ENCODE data around the gene FURIN.
A peak's percentile ranks its signal among the peaks of the same experiment; 100 is the strongest.
"Not testable (repeated sequence)": the region's sequence is repeated elsewhere in the genome, so short reads cannot be mapped to it uniquely, and the experiment has no call there.

Gene FURIN

GRCh38 chr15:90868261-90868689 is at the start of gene FURIN:
Gene FURIN, plus strand, starts transcription at chr15:90868588. Its CDS starts 7,153 bp downstream, at chr15:90875741.
- no peak for DNase-seq (ENCODE audit: low read depth in 2 of 2)

- DNase-seq (ENCODE audit: low read depth in 2 of 2), result no peak
Observed at GRCh38 chr15:90819390-90819789, 49.0 kb upstream of the FURIN start.

GRCh38 chr15:90819850-90820249 is 48.5 kb upstream of the FURIN start:
- no peak for DNase-seq (ENCODE audit: low read depth in 2 of 2)

GRCh38 chr15:90820481-90820880 is 47.9 kb upstream of the FURIN start:
- no peak for DNase-seq (ENCODE audit: low read depth in 2 of 2)

- DNase-seq (ENCODE audit: low read depth in 2 of 2), result no peak
Observed at GRCh38 chr15:90822204-90822955, 46.0 kb upstream of the FURIN start.

GRCh38 chr15:90823455-90823974 is 44.9 kb upstream of the FURIN start:
- DNase-seq (ENCODE audit: low read depth in 2 of 2), result no peak

GRCh38 chr15:90825115-90825899 is 43.1 kb upstream of the FURIN start:
- DNase-seq (ENCODE audit: low read depth in 2 of 2), result not testable (repeated sequence)

GRCh38 chr15:90826206-90826885 is 42.0 kb upstream of the FURIN start:
- not testable (repeated sequence) for DNase-seq (ENCODE audit: low read depth in 2 of 2)

- no peak for DNase-seq (ENCODE audit: low read depth in 2 of 2)
Observed at GRCh38 chr15:90826886-90827435, 41.4 kb upstream of the FURIN start.

- no peak for DNase-seq (ENCODE audit: low read depth in 2 of 2)
Observed at GRCh38 chr15:90828111-90828510, 40.3 kb upstream of the FURIN start.

- DNase-seq (ENCODE audit: low read depth in 2 of 2), result no peak
Observed at GRCh38 chr15:90829126-90829525, 39.3 kb upstream of the FURIN start.

GRCh38 chr15:90829942-90830440 is 38.4 kb upstream of the FURIN start:
- DNase-seq (ENCODE audit: low read depth in 2 of 2), result no peak

GRCh38 chr15:90834626-90835025 is 33.8 kb upstream of the FURIN start:
- no peak for DNase-seq (ENCODE audit: low read depth in 2 of 2)

GRCh38 chr15:90836296-90836871 is 32.0 kb upstream of the FURIN start:
- DNase-seq (ENCODE audit: low read depth in 2 of 2), result no peak

GRCh38 chr15:90837094-90837493 is 31.3 kb upstream of the FURIN start:
- no peak for DNase-seq (ENCODE audit: low read depth in 2 of 2)

GRCh38 chr15:90838139-90838538 is 30.2 kb upstream of the FURIN start:
- peak; percentile 78 to 89 for DNase-seq (ENCODE audit: low read depth in 2 of 2)

GRCh38 chr15:90838544-90838943 is 29.8 kb upstream of the FURIN start:
- no peak for DNase-seq (ENCODE audit: low read depth in 2 of 2)

GRCh38 chr15:90839187-90840071 is 29.0 kb upstream of the FURIN start:
- no peak for DNase-seq (ENCODE audit: low read depth in 2 of 2)

GRCh38 chr15:90840157-90840855 is 28.1 kb upstream of the FURIN start:
- DNase-seq (ENCODE audit: low read depth in 2 of 2), result no peak

GRCh38 chr15:90840954-90841353 is 27.4 kb upstream of the FURIN start:
- DNase-seq (ENCODE audit: low read depth in 2 of 2), result no peak

All from activated CD8-positive, alpha-beta memory T cell treated with anti-CD3 and anti-CD28 coated beads for 4 hours (primary cell).